Omental fat pad (tissue), 4 donors: ENCODE measurements around the gene HYAL1. TPM values are rescaled to one million over a fixed set of nuclear protein-coding genes. Genes with fewer than 3 reads are reported as not detected.

Source experiments
- ATAC-seq: fragments of 150-250 bp; one replicate; pipeline ENCODE4 v1.9.1; 2016; ENCODE audit warnings: mild to moderate bottlenecking, moderate library complexity; ENCODE audit not compliant: low FRiP score
- DNase-seq: peaks from one replicate; pipeline ENCODE4 v3.0.0-alpha.2; 2019; ENCODE audit warnings: low spot score
- CTCF ChIP-seq, 3 donors: fragments of 450-650 bp; IDR thresholded peaks; one replicate each; pipeline ENCODE4 v1.5.1; 2016 to 2017; ENCODE audit warnings: antibody characterized with exemption in 3 of 3, mild to moderate bottlenecking in 3 of 3, moderate library complexity in 2 of 3
- total RNA-seq, 4 donors: library from RNA; depleted of rRNA; stranded (reverse); fragments of >200 nt; gene quantifications; one replicate each; pipeline ENCODE4 v1.1.0, GENCODE V29; 2016

HYAL1 gene
- total RNA-seq, 4 donors from 2014 or later = 6.8 to 32.3 (median 14.6) TPM

- no peak for TF ChIP-seq CTCF (IDR thresholded peaks at IDR 0.05)
- DNase-seq = no peak
- ATAC-seq = no peak
Measured at GRCh38 chr3:50267280-50267913, 36.0 kb downstream of the HYAL1 start.

GRCh38 chr3:50266836-50267235 is 36.5 kb downstream of the HYAL1 start:
- ATAC-seq = no peak
- no peak for TF ChIP-seq CTCF (IDR thresholded peaks at IDR 0.05)

GRCh38 chr3:50266017-50266416 is 37.4 kb downstream of the HYAL1 start:
- ATAC-seq (no peak), DNase-seq (no peak)
- no peak for TF ChIP-seq CTCF (IDR thresholded peaks at IDR 0.05)

More at GRCh38 chr3:50266836-50267235, 36.5 kb downstream of the HYAL1 start:
- no peak for DNase-seq

- no peak for TF ChIP-seq CTCF (IDR thresholded peaks at IDR 0.05)
- DNase-seq (no peak), ATAC-seq (no peak)
Measured at GRCh38 chr3:50265571-50265970, 37.8 kb downstream of the HYAL1 start.

- no peak for TF ChIP-seq CTCF (IDR thresholded peaks at IDR 0.05)
- DNase-seq (no peak), ATAC-seq (peak; percentile 25)
Measured at GRCh38 chr3:50264964-50265485, 38.3 kb downstream of the HYAL1 start.

GRCh38 chr3:50264383-50264963 is 38.9 kb downstream of the HYAL1 start:
- ATAC-seq (peak; percentile 74), DNase-seq (no peak)
- TF ChIP-seq CTCF (IDR thresholded peaks at IDR 0.05) = no peak
